IPS-NIHi7 (cell line): Measurements from ENCODE around the gene TMEM183A.

Experiments
- DNase-seq: peaks from one replicate; pipeline ENCODE4 v3.0.0; 2012; ENCODE audit warnings: mixed read lengths; ENCODE audit errors: extremely low spot score

The TMEM183A gene

GRCh38 chr1:203031467-203031866 is 24.3 kb downstream of the TMEM183A start:
- DNase-seq: no peak

DNA sequence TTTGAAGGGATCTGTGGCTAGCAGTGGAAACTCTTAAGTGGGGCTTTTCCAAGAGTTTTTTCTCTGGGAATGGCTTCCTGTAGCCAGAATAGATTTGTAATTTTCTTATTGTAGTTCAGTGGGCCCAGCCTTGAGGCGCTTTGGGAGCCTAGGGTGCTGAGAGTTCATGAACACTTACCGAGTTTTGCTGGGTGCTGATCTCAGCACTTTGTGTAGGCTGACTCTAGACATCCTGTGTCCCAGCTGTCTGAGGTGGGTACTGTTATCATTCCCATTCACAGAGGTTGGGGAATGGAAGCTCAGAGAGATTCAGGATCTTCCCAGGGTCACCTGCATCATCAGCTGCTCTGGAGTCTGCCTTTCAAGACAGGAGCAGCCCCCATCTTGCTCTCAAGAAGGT is 26.1 kb downstream of the TMEM183A start:
- no peak for DNase-seq

- no peak for DNase-seq
These were observed 26.7 kb downstream of the TMEM183A start for GRCh38 chr1:203033917-203034316.

- DNase-seq: no peak
These were observed 27.4 kb downstream of the TMEM183A start for GRCh38 chr1:203034422-203035110.

DNA sequence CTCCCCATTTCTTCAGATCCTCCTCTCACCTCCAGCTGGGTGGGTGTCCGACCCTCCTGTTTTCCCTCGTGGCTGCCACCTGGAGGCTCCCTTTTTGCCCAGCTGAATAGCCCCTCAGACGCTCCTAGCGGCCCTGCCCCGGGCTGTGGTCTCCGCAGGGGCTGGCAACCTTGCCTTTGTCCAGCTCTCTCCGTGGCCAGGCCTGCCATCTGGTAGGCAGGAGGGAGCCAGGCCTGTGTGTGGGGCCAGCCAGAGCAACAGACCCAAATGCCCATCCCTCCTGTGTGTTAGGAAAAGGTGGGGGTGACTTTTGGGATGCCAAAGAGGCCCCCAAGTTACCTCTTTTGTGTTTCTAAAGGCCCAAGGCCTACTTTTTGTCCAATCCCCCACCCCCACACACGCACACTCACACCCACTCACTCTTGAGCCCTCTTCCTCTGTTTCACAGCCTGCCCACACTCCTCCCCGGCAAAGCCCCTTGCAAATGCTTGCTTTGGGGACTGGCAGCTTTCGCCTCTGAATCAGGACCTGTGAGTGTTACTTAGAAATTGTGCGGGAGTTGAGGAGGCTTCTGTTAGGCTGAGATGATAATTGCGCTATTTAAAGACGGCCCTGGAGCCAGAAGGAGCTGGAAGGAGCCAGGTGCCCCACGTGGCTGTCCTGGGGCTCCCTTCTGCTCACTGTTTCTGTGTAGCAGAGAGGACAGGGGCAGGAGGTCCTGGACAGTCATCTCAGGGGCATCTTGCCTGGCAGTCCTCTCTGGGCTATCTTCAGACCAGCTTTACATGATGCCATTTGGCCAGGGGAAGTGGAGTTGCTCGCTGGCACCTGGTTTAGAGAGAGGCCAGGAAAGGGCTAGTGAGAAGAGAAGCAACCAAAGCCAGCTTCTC is 28.2 kb downstream of the TMEM183A start:
- DNase-seq: no peak

- no peak for DNase-seq
These were observed 29.0 kb downstream of the TMEM183A start for GRCh38 chr1:203036135-203036534.

- no peak for DNase-seq
These were observed 29.4 kb downstream of the TMEM183A start for GRCh38 chr1:203036537-203036936.

GRCh38 chr1:203037509-203038190 is 30.5 kb downstream of the TMEM183A start:
- DNase-seq: no peak

- DNase-seq: no peak
These were observed 31.1 kb downstream of the TMEM183A start for GRCh38 chr1:203038217-203038741.

DNA sequence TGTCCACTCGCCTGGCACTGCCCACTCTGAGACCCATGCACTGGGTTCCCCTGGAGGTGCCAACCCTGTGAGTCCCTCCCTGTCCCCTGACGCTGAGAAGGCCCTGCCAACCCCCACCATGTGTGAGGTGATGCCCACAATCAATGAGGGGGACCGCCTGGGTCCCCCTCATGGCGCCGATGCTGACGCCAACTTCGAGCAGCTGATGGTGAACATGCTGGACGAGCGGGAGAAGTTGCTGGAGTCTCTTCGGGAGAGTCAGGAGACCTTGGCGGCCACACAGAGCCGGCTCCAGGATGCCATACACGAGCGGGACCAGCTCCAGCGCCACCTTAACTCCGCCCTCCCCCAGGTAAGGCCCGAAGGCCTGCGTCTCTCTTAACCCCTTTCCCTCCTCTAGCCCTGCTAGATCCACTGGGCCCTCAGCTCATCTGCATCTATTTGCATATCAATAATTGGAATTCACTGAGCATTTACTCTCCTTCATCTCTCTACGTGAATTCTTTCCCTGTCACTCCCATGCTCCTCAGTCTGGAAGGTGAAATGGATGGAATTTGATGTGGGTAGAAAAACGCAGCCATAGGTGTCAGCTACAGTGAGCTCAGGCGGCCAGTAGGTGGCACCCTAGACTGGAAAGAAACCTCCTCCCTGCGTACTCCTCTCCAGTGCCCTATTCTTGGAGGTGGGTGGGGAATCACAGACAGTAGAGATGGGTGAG is 31.9 kb downstream of the TMEM183A start:
- DNase-seq: peak; percentile 84

DNA sequence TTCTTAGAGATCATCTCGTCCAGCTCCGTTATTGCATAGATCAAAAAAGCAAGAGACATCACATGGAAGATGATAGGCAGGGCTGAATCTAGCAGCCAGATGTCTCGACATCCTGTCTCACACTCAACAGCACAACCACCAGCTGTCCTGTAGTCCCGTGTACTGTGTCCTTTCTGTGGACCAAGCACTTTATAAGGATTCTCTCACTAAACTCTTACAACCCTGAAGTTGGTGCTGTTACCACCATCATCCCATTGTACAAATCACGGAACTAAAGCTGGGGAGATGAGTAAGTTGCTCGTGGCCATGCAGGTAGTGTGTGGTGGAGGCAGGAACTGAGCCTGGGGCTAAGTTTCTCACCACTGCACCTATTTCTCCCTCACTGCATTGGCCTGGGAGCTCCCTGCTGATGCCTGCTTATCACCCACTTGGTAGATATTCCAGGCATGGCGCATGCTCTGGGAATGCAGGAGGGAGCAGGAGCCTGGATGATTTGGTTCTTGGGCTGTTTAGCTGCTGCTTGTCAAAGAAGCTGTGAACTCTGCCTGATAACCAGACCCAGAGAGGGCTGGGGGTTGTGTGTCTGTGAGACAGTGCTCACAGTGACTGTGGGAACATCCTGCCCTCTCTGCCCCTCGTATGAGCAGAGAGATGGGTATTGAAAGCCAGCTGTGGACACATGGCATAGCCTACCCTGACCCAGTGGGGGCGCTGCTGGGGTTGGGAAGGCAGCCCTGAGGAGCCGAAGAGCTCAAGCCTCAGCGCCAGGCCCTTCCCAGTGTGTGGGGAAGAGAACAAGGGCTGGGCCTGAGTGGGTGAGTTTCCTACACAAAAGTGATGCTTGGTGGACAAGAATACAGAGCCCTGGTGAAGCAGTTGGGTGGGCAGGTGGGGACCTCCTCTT is 32.7 kb downstream of the TMEM183A start:
- DNase-seq: peak; percentile 79

DNA sequence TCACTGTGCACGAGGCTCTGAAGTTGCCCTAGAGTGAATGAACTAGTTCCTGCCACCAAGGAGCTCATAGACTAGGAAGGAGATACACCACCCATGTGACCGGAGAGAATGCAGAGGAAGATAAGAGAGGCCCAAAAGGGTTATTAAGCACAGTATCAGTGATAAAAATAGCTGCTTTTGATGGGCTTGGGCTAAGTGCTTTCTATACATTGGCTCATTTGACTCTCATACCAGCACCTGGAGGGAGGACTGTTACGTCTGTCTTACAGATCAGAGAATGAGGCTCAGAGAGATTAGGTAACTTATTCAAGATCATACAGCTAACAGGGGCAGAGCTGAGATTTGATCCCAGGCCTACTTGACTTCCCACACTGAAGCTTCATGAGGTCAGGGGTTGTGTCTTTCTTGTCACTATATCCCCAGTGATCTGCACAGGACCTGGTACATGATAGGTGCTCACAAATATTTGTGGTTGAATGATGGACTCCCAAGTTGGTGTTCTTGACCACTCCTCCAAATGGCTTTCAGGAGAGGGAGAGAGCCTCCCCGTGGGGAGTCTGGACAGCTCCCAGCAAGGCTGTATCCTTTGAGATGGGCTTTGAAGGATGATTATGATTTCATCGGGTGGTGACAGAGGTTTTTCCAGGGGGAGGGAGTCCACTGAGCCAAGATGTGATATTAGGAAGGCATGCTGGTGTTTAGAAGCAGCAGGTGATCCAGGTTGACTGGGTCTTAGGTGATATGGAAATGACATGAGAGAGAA is 33.5 kb downstream of the TMEM183A start:
- no peak for DNase-seq

DNA sequence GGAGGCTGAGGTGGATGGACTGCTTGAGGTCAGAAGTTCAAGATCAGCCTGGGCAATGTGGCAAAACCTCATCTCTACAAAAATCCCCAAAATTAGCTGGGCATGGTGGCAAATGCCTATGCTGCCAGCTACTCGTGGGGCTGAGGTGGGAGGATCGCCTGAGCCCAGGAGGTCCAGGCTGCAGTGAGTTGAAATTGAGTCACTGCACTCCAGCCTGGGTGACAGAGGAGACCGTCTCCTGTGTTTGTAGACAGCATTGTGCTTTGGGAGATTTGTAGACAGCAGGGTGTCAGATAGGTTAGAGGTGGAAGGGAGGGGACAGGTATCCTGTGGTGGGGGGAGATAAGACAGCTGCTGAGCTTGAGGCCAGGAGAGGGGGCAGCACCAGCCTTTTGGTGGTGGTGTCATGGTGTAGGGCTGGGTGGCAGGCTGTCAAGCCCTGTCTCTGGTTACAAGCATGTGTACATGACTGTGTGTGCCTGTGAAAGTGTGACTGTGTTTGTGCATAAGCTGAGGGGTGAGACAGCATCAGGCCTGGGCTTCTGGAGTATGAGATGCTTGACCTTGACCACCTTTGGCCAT is 34.3 kb downstream of the TMEM183A start:
- no peak for DNase-seq

- no peak for DNase-seq
These were observed 36.8 kb downstream of the TMEM183A start for GRCh38 chr1:203043830-203044545.

DNA sequence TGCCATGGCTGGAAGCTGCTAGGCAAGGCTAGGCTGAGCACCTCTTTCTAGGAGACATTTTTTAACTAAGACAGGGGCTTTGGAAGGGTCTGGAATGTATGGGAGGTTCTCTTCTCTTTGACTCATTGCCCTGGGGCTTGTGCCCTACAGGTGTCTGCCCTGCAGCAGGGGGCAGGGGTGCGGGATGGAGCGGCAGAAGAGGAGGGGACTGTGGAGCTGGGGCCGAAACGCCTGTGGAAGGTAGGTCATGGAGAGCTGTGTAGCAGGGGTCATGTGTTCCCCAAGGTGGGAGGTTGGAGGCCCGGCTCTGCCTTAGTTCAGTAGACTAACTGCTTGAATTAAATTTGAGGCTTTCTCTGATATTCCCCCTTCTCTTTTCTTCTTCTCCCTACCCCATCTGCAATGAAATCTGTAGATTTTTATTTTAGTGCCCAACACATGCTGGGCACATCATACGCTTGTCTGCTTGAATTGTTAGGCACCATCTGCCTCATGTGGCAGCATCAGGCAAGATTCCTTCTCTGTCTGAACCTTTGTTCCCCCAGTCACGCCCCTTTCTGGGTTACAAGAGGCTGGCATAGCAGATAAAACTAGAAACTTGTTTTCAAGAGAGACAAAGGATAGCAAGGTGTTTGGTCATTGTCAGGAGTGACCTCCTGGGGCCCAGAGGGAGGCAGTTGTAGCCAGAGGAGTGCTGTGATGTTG is 37.5 kb downstream of the TMEM183A start:
- DNase-seq: no peak

- DNase-seq: no peak
These were observed 38.2 kb downstream of the TMEM183A start for GRCh38 chr1:203045336-203045735.

GRCh38 chr1:203045821-203046594 is 38.8 kb downstream of the TMEM183A start:
- DNase-seq: no peak
